Measurements from ENCODE around the gene CFAP57. TPM values are rescaled to one million over a fixed set of nuclear protein-coding genes. Genes with fewer than 3 reads are reported as not detected.

CFAP57 gene
- polyA plus RNA-seq, 1 experiment = 0.27 TPM

GRCh38 chr1:43171312-43171875 is 736 bp upstream of the CFAP57 start:
- DNase-seq (ENCODE audit: low read depth) = no peak
- Histone ChIP-seq H3K27me3 (ENCODE audit: control insufficient read depth, insufficient read depth, low read length) (no peaks in the 10 kb centered on the region), H3K36me3 (ENCODE audit: control insufficient read depth, insufficient read depth, low read length) (peaks cover 8% of the 10 kb centered on the region), H3K4me3 (ENCODE audit: low read depth, low read length) (peak overlapping the region; percentile 74)
- ChIA-PET POLR2A (interaction anchor here (0.6 kb wide), 1 partner anchor 35 kb away, joined by 3 read pairs; no protein-coding TSS in a partner anchor), CTCF (interaction anchor here (0.8 to 1.5 kb wide), 2 partner anchors 18 to 53 kb away, joined by 3 read pairs; no protein-coding TSS in a partner anchor)
- no peak for TF ChIP-seq CTCF (IDR thresholded peaks at IDR 0.05; ENCODE audit: insufficient read depth, low read depth, low read length)

GRCh38 chr1:43172527-43172972 is 420 bp downstream of the CFAP57 start:
- H3K4me3 ChIP-seq (ENCODE audit: low read depth, low read length) = peak overlapping the region; percentile 74
- peak; percentile 9 for DNase-seq (ENCODE audit: low read depth)
- ChIA-PET CTCF (interaction anchor here (0.9 kb wide), 1 partner anchor 26 kb away, joined by 3 read pairs; no protein-coding TSS in a partner anchor), POLR2A (no interaction called here)
- no peaks in the 10 kb centered on the region for H3K27me3 ChIP-seq (ENCODE audit: control insufficient read depth, insufficient read depth, low read length)
- peaks cover 6% of the 10 kb centered on the region; the same call in 1 of the 2 replicates for H3K36me3 ChIP-seq (ENCODE audit: control insufficient read depth, insufficient read depth, low read length)
- no peak for TF ChIP-seq CTCF (IDR thresholded peaks at IDR 0.05; ENCODE audit: insufficient read depth, low read depth, low read length)

GRCh38 chr1:43174873-43175272 is 2.7 kb downstream of the CFAP57 start:
- DNase-seq (ENCODE audit: low read depth) = no peak
- ChIA-PET CTCF (no interaction called here), POLR2A (no interaction called here)
- no peak for TF ChIP-seq CTCF (IDR thresholded peaks at IDR 0.05; ENCODE audit: insufficient read depth, low read depth, low read length)
- Histone ChIP-seq H3K36me3 (ENCODE audit: control insufficient read depth, insufficient read depth, low read length) (0 out of 2 replicates have a peak, but pooled peaks cover 1% of the 10 kb centered on the region), H3K27me3 (ENCODE audit: control insufficient read depth, insufficient read depth, low read length) (no peaks in the 10 kb centered on the region), H3K4me3 (ENCODE audit: low read depth, low read length) (no peak overlapping the region)

GRCh38 chr1:43177691-43178090 is 5.6 kb downstream of the CFAP57 start:
- H3K27me3 ChIP-seq (ENCODE audit: control insufficient read depth, insufficient read depth, low read length) = no peaks in the 10 kb centered on the region
- ChIA-PET CTCF (interaction anchor here (0.6 kb wide), 1 partner anchor 30 kb away, joined by 3 read pairs; a partner anchor contains a TSS), POLR2A (no interaction called here)
- no peaks in the 10 kb centered on the region for H3K36me3 ChIP-seq (ENCODE audit: control insufficient read depth, insufficient read depth, low read length)
- no peak for TF ChIP-seq CTCF (IDR thresholded peaks at IDR 0.05; ENCODE audit: insufficient read depth, low read depth, low read length)
- no peak for DNase-seq (ENCODE audit: low read depth)
- no peak overlapping the region for H3K4me3 ChIP-seq (ENCODE audit: low read depth, low read length)

- no peak for TF ChIP-seq CTCF (IDR thresholded peaks at IDR 0.05; ENCODE audit: insufficient read depth, low read depth, low read length)
- POLR2A ChIA-PET = no interaction called here
- CTCF ChIA-PET = no interaction called here
- Histone ChIP-seq H3K36me3 (ENCODE audit: control insufficient read depth, insufficient read depth, low read length) (no peaks in the 10 kb centered on the region), H3K27me3 (ENCODE audit: control insufficient read depth, insufficient read depth, low read length) (no peaks in the 10 kb centered on the region), H3K4me3 (ENCODE audit: low read depth, low read length) (no peak overlapping the region)
- no peak for DNase-seq (ENCODE audit: low read depth)
These were observed 12.3 kb downstream of the CFAP57 start for GRCh38 chr1:43184388-43184787.

Data from BJ (cell line).